ENCODE results near the gene LCE5A. TPM values are rescaled to one million over a fixed set of nuclear protein-coding genes. Genes with fewer than 3 reads are reported as not detected.

The LCE5A gene
- total RNA-seq, 1 donor = not detected

GRCh38 chr1:152497273-152497672 lies 13.3 kb upstream of the LCE5A start:
- TF ChIP-seq, protein P1, sequence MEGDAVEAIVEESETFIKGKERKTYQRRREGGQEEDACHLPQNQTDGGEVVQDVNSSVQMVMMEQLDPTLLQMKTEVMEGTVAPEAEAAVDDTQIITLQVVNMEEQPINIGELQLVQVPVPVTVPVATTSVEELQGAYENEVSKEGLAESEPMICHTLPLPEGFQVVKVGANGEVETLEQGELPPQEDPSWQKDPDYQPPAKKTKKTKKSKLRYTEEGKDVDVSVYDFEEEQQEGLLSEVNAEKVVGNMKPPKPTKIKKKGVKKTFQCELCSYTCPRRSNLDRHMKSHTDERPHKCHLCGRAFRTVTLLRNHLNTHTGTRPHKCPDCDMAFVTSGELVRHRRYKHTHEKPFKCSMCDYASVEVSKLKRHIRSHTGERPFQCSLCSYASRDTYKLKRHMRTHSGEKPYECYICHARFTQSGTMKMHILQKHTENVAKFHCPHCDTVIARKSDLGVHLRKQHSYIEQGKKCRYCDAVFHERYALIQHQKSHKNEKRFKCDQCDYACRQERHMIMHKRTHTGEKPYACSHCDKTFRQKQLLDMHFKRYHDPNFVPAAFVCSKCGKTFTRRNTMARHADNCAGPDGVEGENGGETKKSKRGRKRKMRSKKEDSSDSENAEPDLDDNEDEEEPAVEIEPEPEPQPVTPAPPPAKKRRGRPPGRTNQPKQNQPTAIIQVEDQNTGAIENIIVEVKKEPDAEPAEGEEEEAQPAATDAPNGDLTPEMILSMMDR (IDR thresholded peaks at IDR 0.05; ENCODE audit: extremely low read depth, low read depth, low read length) = peak; percentile 47
- no peaks in the 10 kb centered on the region for H4K20me1 ChIP-seq (ENCODE audit: insufficient read depth, low read length)
- no peak for DNase-seq (ENCODE audit: insufficient read length, low spot score, missing footprints)
- H2AFZ ChIP-seq (ENCODE audit: low read length) = no peak overlapping the region
- no peaks in the 10 kb centered on the region for H3K4me1 ChIP-seq (ENCODE audit: insufficient read depth, low read length)
- no peaks in the 10 kb centered on the region for H3K79me2 ChIP-seq (ENCODE audit: insufficient read depth, low read length)
- H3K36me3 ChIP-seq (ENCODE audit: insufficient read depth, low read length) = no peaks in the 10 kb centered on the region
- H3K9me3 ChIP-seq (ENCODE audit: low read depth, low read length) = no peaks in the 10 kb centered on the region
- H3K27ac ChIP-seq (ENCODE audit: low read depth, low read length) = no peak overlapping the region
- no peak overlapping the region for H3K4me2 ChIP-seq (ENCODE audit: insufficient read depth, low read length)
- no peak overlapping the region for H3K4me3 ChIP-seq (ENCODE audit: insufficient read depth, low read length)
- no peaks in the 10 kb centered on the region for H3K27me3 ChIP-seq (ENCODE audit: insufficient read depth, low read length)

- Histone ChIP-seq H2AFZ (ENCODE audit: low read length) (no peak overlapping the region), H3K27me3 (ENCODE audit: insufficient read depth, low read length) (no peaks in the 10 kb centered on the region), H3K27ac (ENCODE audit: low read depth, low read length) (no peak overlapping the region), H3K4me2 (ENCODE audit: insufficient read depth, low read length) (no peak overlapping the region), H3K4me1 (ENCODE audit: insufficient read depth, low read length) (no peaks in the 10 kb centered on the region), H3K4me3 (ENCODE audit: insufficient read depth, low read length) (no peak overlapping the region), H4K20me1 (ENCODE audit: insufficient read depth, low read length) (no peaks in the 10 kb centered on the region), H3K79me2 (ENCODE audit: insufficient read depth, low read length) (no peaks in the 10 kb centered on the region), H3K9me3 (ENCODE audit: low read depth, low read length) (no peaks in the 10 kb centered on the region), H3K36me3 (ENCODE audit: insufficient read depth, low read length) (no peaks in the 10 kb centered on the region)
- TF ChIP-seq, protein P1 (IDR thresholded peaks at IDR 0.05; ENCODE audit: extremely low read depth, low read depth, low read length) = no peak
- no peak for DNase-seq (ENCODE audit: insufficient read length, low spot score, missing footprints)
Observed at GRCh38 chr1:152501704-152502103, 8.9 kb upstream of the LCE5A start.

DNA sequence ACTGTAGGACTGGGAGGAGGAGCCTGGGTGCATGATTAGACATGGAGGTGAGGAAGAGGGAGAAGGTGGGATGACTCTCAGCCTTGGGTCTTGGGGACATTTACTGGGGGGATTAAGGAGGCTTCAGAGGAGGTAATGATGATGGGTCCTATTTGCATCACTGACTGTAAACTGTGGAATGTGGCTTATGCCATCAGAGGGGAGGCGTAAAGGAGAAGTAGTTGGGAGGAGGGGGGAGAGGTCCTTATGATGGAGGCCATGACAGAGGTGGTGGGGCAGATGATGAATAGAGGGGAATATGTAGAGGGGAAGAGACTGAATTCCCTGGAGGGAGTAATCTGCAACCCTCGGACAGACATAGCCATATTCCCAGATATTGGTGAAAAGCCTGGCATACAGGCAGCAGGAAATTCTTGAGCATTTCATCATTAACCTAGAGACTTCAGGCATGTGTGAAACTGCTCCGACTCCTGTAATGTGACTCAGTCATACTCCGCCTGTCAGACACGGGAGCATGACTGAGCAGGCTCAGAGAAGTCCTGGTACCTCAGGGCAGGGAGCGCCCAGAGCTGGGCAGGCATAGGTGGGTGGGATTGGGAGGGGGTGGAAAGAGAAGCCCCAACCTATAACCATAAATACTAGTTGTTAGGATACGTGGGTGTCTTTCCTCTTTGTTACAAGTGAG lies 8.0 kb upstream of the LCE5A start:
- TF ChIP-seq, protein P1 (IDR thresholded peaks at IDR 0.05; ENCODE audit: extremely low read depth, low read depth, low read length) = no peak
- Histone ChIP-seq H3K9me3 (ENCODE audit: low read depth, low read length) (no peaks in the 10 kb centered on the region), H2AFZ (ENCODE audit: low read length) (no peak overlapping the region), H3K4me1 (ENCODE audit: insufficient read depth, low read length) (no peaks in the 10 kb centered on the region), H3K36me3 (ENCODE audit: insufficient read depth, low read length) (no peaks in the 10 kb centered on the region), H3K4me3 (ENCODE audit: insufficient read depth, low read length) (no peak overlapping the region), H3K27me3 (ENCODE audit: insufficient read depth, low read length) (no peaks in the 10 kb centered on the region), H3K79me2 (ENCODE audit: insufficient read depth, low read length) (no peaks in the 10 kb centered on the region), H3K27ac (ENCODE audit: low read depth, low read length) (no peak overlapping the region), H3K4me2 (ENCODE audit: insufficient read depth, low read length) (no peak overlapping the region), H4K20me1 (ENCODE audit: insufficient read depth, low read length) (no peaks in the 10 kb centered on the region)
- DNase-seq (ENCODE audit: insufficient read length, low spot score, missing footprints) = no peak

DNA sequence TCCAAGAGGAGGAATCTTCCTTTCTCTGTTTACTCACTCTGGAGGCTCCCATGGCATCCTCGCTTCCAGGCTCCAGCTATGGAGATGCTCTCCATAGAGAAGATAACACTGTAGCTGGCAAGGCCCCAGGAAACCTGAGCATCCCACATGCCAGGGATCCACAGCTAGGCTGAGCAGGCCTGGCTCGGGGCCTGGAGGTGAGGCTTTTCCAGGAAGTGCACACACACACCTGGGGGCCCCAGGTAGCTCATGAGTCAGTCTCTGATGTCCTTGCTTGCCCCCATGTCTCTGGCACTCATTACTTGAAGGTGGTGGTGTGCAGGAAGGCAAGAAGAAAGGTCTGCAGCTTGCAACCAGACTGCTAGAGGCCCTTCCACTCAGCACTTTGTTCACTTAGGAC lies 5.5 kb upstream of the LCE5A start:
- Histone ChIP-seq H3K4me2 (ENCODE audit: insufficient read depth, low read length) (no peak overlapping the region), H3K27ac (ENCODE audit: low read depth, low read length) (no peak overlapping the region), H4K20me1 (ENCODE audit: insufficient read depth, low read length) (no peaks in the 10 kb centered on the region), H3K9me3 (ENCODE audit: low read depth, low read length) (no peaks in the 10 kb centered on the region), H3K79me2 (ENCODE audit: insufficient read depth, low read length) (no peaks in the 10 kb centered on the region), H3K36me3 (ENCODE audit: insufficient read depth, low read length) (no peaks in the 10 kb centered on the region), H2AFZ (ENCODE audit: low read length) (no peak overlapping the region), H3K4me3 (ENCODE audit: insufficient read depth, low read length) (no peak overlapping the region), H3K27me3 (ENCODE audit: insufficient read depth, low read length) (no peaks in the 10 kb centered on the region), H3K4me1 (ENCODE audit: insufficient read depth, low read length) (no peaks in the 10 kb centered on the region)
- DNase-seq (ENCODE audit: insufficient read length, low spot score, missing footprints) = no peak
- TF ChIP-seq, protein P1 (IDR thresholded peaks at IDR 0.05; ENCODE audit: extremely low read depth, low read depth, low read length) = no peak

All from osteoblast (primary cell).